Common myeloid progenitor, CD34-positive (primary cell): Measurements from ENCODE around the gene OR4M1. TPM values are rescaled to one million over a fixed set of nuclear protein-coding genes. Genes with fewer than 3 reads are reported as not detected.
"Not testable (repeated sequence)": the region's sequence is repeated elsewhere in the genome, so short reads cannot be mapped to it uniquely, and the experiment has no call there.

ENCODE experiments used
- CTCF ChIA-PET: fragments of 350-600 bp; sonication (Branson Sonifier 250); formaldehyde crosslinking; loops from one replicate; lab custom pipeline; 2021; ENCODE audit warnings: antibody characterized with exemption; lab: Charles Lee
- POLR2A ChIA-PET: fragments of 350-600 bp; sonication (Branson Sonifier 250); formaldehyde crosslinking; loops from one replicate; lab custom pipeline; 2021; ENCODE audit warnings: antibody characterized with exemption; lab: Charles Lee
- DNase-seq, 3 donors: peaks; one replicate each; pipeline versions ENCODE4 v3.0.0 to v3.0.0-alpha.2; 2013
- H3K27ac ChIP-seq, 2 experiments: 1 replicate in 1 of 2; 2 replicates in 1 of 2; pipeline ENCODE4 v1.7.0; 2013; ENCODE audit warnings: inconsistent platforms in 2 of 2, low read length in 2 of 2, mild to moderate bottlenecking in 2 of 2, low read depth in 1 of 2, moderate library complexity in 1 of 2; ENCODE audit not compliant: severe bottlenecking in 2 of 2, insufficient read depth in 1 of 2, poor library complexity in 1 of 2
- H3K27me3 ChIP-seq, 5 experiments: replicated peaks in 2 of 5; 1 replicate in 3 of 5; 2 replicates in 2 of 5; pipeline versions ENCODE4 v1.6.1 to v1.7.0; 2013; ENCODE audit warnings: low read length in 4 of 5, mild to moderate bottlenecking in 2 of 5, moderate library complexity in 2 of 5, inconsistent platforms in 1 of 5; ENCODE audit not compliant: insufficient read depth in 5 of 5, control insufficient read depth in 4 of 5
- H3K36me3 ChIP-seq, 4 experiments: 1 replicate in 2 of 4; 2 replicates in 2 of 4; pipeline versions ENCODE4 v1.6.1 to v1.7.0; 2013; ENCODE audit warnings: low read length in 3 of 4, control low read depth in 1 of 4, mild to moderate bottlenecking in 1 of 4; ENCODE audit not compliant: control insufficient read depth in 4 of 4, insufficient read depth in 4 of 4
- H3K4me1 ChIP-seq, 4 experiments: 1 replicate in 3 of 4; 2 replicates in 1 of 4; pipeline versions ENCODE4 v1.6.1 to v1.7.1; 2013; ENCODE audit warnings: low read length in 3 of 4, mild to moderate bottlenecking in 3 of 4, control low read depth in 1 of 4, inconsistent platforms in 1 of 4, moderate library complexity in 1 of 4; ENCODE audit not compliant: control insufficient read depth in 4 of 4, insufficient read depth in 4 of 4; ENCODE audit errors: control extremely low read depth in 1 of 4
- H3K4me3 ChIP-seq, 7 experiments: 1 replicate in 4 of 7; 2 replicates in 3 of 7; pipeline versions ENCODE4 v1.5.1 to v1.7.0; 2013; ENCODE audit warnings: mild to moderate bottlenecking in 7 of 7, low read length in 6 of 7, moderate library complexity in 6 of 7, inconsistent platforms in 2 of 7, low read depth in 2 of 7, control low read depth in 1 of 7; ENCODE audit not compliant: insufficient read depth in 4 of 7, control insufficient read depth in 1 of 7; ENCODE audit errors: extremely low read depth in 1 of 7
- H3K9me3 ChIP-seq, 5 experiments: 1 replicate in 4 of 5; 2 replicates in 1 of 5; pipeline versions ENCODE4 v1.6.1 to v1.7.1; 2013; ENCODE audit warnings: low read length in 4 of 5, mild to moderate bottlenecking in 2 of 5, inconsistent platforms in 1 of 5, low read depth in 1 of 5, moderate library complexity in 1 of 5; ENCODE audit not compliant: control insufficient read depth in 4 of 5, insufficient read depth in 2 of 5; ENCODE audit errors: control extremely low read depth in 1 of 5
- WGBS: methylation state at CpG from one replicate; pipeline ENCODE4 v1.1.5; 2013; ENCODE audit not compliant: insufficient coverage; 5-methylcytosine and 5-hydroxymethylcytosine counted together
- polyA plus RNA-seq: library from polyadenylated mRNA; unstranded; fragments of 120-200 nt; gene quantifications from one replicate; pipeline ENCODE4 v1.2.1, GENCODE V29; 2013

Gene OR4M1
- polyA plus RNA-seq, result not detected

- 40% methylated on average over 1 of the region's 1 CpG for WGBS
- H3K27me3 ChIP-seq, CTCF ChIA-PET, H3K4me3 ChIP-seq, POLR2A ChIA-PET, H3K36me3 ChIP-seq, H3K4me1 ChIP-seq, DNase-seq, H3K27ac ChIP-seq: not testable (repeated sequence)
- H3K9me3 ChIP-seq, result peaks cover 0 to 14% (median 10%) of the 10 kb centered on the region in 5 experiments
Measured at GRCh38 chr14:19773204-19773603, at the start of gene OR4M1. TSS of gene OR4M1 (plus strand) at chr14:19773504. CDS start at chr14:19780323, 6,819 bp downstream.

- DNase-seq, result no peak
- ChIA-PET POLR2A (no interaction called here), CTCF (no interaction called here)
- Histone ChIP-seq H3K27me3 (no peaks in the 10 kb centered on the region), H3K9me3 (peaks cover 0 to 10% (median 6%) of the 10 kb centered on the region in 5 experiments), H3K4me3 (no peak overlapping the region), H3K4me1 (no peaks in the 10 kb centered on the region), H3K36me3 (no peaks in the 10 kb centered on the region), H3K27ac (no peak overlapping the region)
Measured at GRCh38 chr14:19729359-19729758, 43.9 kb upstream of the OR4M1 start.

- H3K27ac ChIP-seq, result no peak overlapping the region
- CTCF ChIA-PET, result no interaction called here
- POLR2A ChIA-PET, result no interaction called here
- H3K27me3 ChIP-seq, result no peaks in the 10 kb centered on the region
- DNase-seq, result no peak
- H3K4me3 ChIP-seq, result no peak overlapping the region
- 54% methylated on average over 2 of the region's 2 CpGs for WGBS
- no peaks in the 10 kb centered on the region for H3K4me1 ChIP-seq
- no peaks in the 10 kb centered on the region for H3K36me3 ChIP-seq
- peaks cover 0 to 10% (median 6%) of the 10 kb centered on the region in 5 experiments for H3K9me3 ChIP-seq
Measured at GRCh38 chr14:19729763-19730162, 43.5 kb upstream of the OR4M1 start.

GRCh38 chr14:19733893-19734292 is 39.4 kb upstream of the OR4M1 start:
- POLR2A ChIA-PET, H3K27me3 ChIP-seq, CTCF ChIA-PET, H3K36me3 ChIP-seq, H3K9me3 ChIP-seq, H3K4me3 ChIP-seq, H3K27ac ChIP-seq, H3K4me1 ChIP-seq, DNase-seq: not testable (repeated sequence)
- 82% methylated on average over 3 of the region's 3 CpGs for WGBS

GRCh38 chr14:19743256-19743655 is 30.0 kb upstream of the OR4M1 start, which contains the start of gene OR4Q3:
TSS of gene OR4Q3 (plus strand) at chr14:19743571.
- Histone ChIP-seq H3K36me3 (no peaks in the 10 kb centered on the region), H3K4me3 (no peak within 1 kb of the TSS), H3K27me3 (no peaks in the 10 kb centered on the region), H3K9me3 (peaks cover 0 to 3% (median 0%) of the 10 kb centered on the region in 5 experiments), H3K4me1 (no peaks in the 10 kb centered on the region), H3K27ac (no peak within 1 kb of the TSS)
- ChIA-PET POLR2A (no interaction called here), CTCF (no interaction called here)
- WGBS, result no CpG with 5 or more reads among the region's 1 CpG
- no peak for DNase-seq

GRCh38 chr14:19752316-19752715 is 21.0 kb upstream of the OR4M1 start:
- H3K27me3 ChIP-seq, H3K4me3 ChIP-seq, H3K27ac ChIP-seq, DNase-seq, H3K4me1 ChIP-seq, POLR2A ChIA-PET, H3K9me3 ChIP-seq, H3K36me3 ChIP-seq, CTCF ChIA-PET: not testable (repeated sequence)

GRCh38 chr14:19754172-19754571 is 19.1 kb upstream of the OR4M1 start:
- no peak overlapping the region for H3K27ac ChIP-seq
- ChIA-PET CTCF (no interaction called here), POLR2A (no interaction called here)
- no peaks in the 10 kb centered on the region for H3K4me1 ChIP-seq
- no peak overlapping the region for H3K4me3 ChIP-seq
- WGBS, result no CpG with 5 or more reads among the region's 2 CpGs
- H3K36me3 ChIP-seq, result no peaks in the 10 kb centered on the region
- no peaks in the 10 kb centered on the region for H3K9me3 ChIP-seq
- no peaks in the 10 kb centered on the region for H3K27me3 ChIP-seq
- no peak for DNase-seq
